DND-41 (cell line): Measurements from ENCODE around the gene SNRPN.

ENCODE experiments used
- ATAC-seq: fragments of 200-7000 bp; cut with Tn5 transposase; 3 replicates; pipeline ENCODE4 v1.9.1; 2021; ENCODE audit warnings: low read depth; ENCODE audit not compliant: insufficient read depth
- DNase-seq: peaks from one replicate; pipeline ENCODE4 v3.0.0-alpha.2; 2020
- H2AFZ ChIP-seq: 2 replicates; pipeline ENCODE4 v1.6.0; 2012; ENCODE audit warnings: low read depth, low read length
- H3K27ac ChIP-seq: 2 replicates; pipeline ENCODE4 v1.5.1; 2012; ENCODE audit warnings: low read length, inconsistent platforms
- H3K27me3 ChIP-seq: fragments of 200-600 bp; sonication (generic); 2 replicates; pipeline ENCODE4 v1.6.0; 2012; ENCODE audit warnings: low read length, mild to moderate bottlenecking, inconsistent platforms; ENCODE audit not compliant: insufficient read depth, poor library complexity
- H3K36me3 ChIP-seq: 2 replicates; pipeline ENCODE4 v1.5.1; 2012; ENCODE audit warnings: low read length, inconsistent platforms; ENCODE audit not compliant: insufficient read depth
- H3K4me1 ChIP-seq: 2 replicates; pipeline ENCODE4 v1.5.1; 2012; ENCODE audit warnings: mild to moderate bottlenecking, low read length; ENCODE audit not compliant: insufficient read depth
- H3K4me2 ChIP-seq: 2 replicates; pipeline ENCODE4 v1.6.0; 2012; ENCODE audit warnings: mild to moderate bottlenecking, moderate library complexity, low read length, inconsistent platforms; ENCODE audit not compliant: insufficient read depth
- H3K4me3 ChIP-seq, 2 experiments: fragments of 200-600 bp in 1 of 2; shearing (Covaris generic) in 1 of 2; 2 replicates each; pipeline ENCODE4 v1.5.1; 2012 to 2016; ENCODE audit warnings: inconsistent platforms in 2 of 2, low read length in 2 of 2, mild to moderate bottlenecking in 2 of 2, low read depth in 1 of 2, moderate library complexity in 1 of 2
- H3K79me2 ChIP-seq: 2 replicates; pipeline ENCODE4 v1.6.0; 2012; ENCODE audit warnings: low read length, inconsistent platforms; ENCODE audit not compliant: insufficient read depth
- H3K9ac ChIP-seq: 2 replicates; pipeline ENCODE4 v1.6.0; 2012; ENCODE audit warnings: low read depth, mild to moderate bottlenecking, inconsistent platforms, low read length, moderate library complexity
- H3K9me3 ChIP-seq: 2 replicates; pipeline ENCODE4 v1.5.1; 2012; ENCODE audit warnings: low read length, moderate library complexity, mild to moderate bottlenecking, inconsistent platforms; ENCODE audit not compliant: insufficient read depth, severe bottlenecking
- H4K20me1 ChIP-seq: 2 replicates; pipeline ENCODE4 v1.6.0; 2012; ENCODE audit warnings: low read length; ENCODE audit not compliant: insufficient read depth
- EZH2 ChIP-seq: IDR thresholded peaks from 3 replicates; pipeline ENCODE4 v1.6.1; 2012; ENCODE audit warnings: borderline replicate concordance, low read depth, mild to moderate bottlenecking, moderate library complexity, low read length, inconsistent platforms; ENCODE audit not compliant: severe bottlenecking
- TF ChIP-seq, protein P1 (sequence below): IDR thresholded peaks from 2 replicates; pipeline ENCODE4 v1.5.1; 2012; ENCODE audit warnings: borderline replicate concordance, low read length, moderate library complexity, mild to moderate bottlenecking; ENCODE audit not compliant: poor library complexity, severe bottlenecking; ENCODE audit errors: extremely low read depth

SNRPN gene

DNA sequence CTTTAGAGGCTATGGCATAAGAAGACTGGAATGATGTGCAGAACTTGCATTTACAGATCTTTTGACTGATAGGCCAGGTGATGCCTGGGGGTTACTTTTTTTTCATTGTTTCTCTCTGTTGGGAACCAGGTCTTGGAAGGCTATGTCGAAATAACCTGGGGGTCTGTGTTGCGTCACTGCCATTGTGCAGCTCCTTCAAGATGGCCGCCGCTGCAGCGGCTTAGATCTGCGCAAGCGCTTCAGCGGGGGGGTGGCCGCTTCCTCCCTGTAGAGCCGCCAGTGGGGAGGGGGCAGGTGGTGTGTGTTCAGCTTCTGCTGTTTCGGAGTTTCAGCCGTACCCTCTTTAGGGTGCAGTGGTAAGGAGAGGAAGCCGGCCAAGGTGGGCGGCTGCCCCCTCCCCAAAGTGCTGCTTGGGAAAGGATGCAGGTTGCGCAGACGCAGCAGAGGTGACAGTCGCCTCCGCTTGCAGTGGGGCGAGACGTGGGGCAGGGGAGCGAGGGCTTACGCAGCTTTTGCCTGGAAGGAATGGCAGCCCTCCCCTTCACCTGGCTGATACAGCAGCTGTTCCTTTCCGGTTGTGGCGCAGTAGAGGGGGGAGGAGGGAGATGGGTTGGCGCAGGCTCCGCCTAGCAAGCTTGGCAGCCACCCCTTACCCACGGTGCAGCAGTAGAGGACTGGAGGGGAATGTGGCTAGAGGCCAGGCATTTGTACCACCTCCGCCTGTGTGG, 1.5 kb downstream of the SNRPN start:
- no peak for TF ChIP-seq EZH2
- TF ChIP-seq, protein P1, sequence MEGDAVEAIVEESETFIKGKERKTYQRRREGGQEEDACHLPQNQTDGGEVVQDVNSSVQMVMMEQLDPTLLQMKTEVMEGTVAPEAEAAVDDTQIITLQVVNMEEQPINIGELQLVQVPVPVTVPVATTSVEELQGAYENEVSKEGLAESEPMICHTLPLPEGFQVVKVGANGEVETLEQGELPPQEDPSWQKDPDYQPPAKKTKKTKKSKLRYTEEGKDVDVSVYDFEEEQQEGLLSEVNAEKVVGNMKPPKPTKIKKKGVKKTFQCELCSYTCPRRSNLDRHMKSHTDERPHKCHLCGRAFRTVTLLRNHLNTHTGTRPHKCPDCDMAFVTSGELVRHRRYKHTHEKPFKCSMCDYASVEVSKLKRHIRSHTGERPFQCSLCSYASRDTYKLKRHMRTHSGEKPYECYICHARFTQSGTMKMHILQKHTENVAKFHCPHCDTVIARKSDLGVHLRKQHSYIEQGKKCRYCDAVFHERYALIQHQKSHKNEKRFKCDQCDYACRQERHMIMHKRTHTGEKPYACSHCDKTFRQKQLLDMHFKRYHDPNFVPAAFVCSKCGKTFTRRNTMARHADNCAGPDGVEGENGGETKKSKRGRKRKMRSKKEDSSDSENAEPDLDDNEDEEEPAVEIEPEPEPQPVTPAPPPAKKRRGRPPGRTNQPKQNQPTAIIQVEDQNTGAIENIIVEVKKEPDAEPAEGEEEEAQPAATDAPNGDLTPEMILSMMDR, result peak; percentile 13
- Histone ChIP-seq H2AFZ (peak overlapping the region; percentile 80), H3K27ac (peak overlapping the region; percentile 97)

DNA sequence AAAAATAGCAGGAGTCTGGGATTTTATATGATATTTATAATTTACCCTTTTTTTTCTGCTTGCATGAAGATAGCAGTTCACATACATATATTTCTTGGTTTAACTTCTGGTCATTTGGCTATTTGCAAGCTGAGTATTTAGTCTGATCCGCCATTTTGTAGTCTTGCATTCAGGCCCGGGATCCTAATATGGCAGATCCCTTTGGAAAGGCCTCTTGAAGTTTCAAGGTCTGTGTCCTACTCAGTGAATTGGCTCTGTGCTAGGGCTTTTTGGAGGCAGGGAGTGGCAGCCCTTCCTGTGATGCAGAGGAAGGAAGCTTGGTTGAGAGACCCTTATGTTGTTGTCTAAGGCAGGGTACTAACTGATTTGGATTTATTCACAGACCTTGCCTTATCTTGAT, 2.9 kb downstream of the SNRPN start:
- Histone ChIP-seq H3K79me2 (peaks cover 73% of the 10 kb centered on the region), H3K27ac (no peak overlapping the region), H3K4me1 (peaks cover 28% of the 10 kb centered on the region), H3K4me2 (peak overlapping the region; percentile 68; the same call in 1 of the 2 replicates), H3K9ac (no peak overlapping the region), H2AFZ (no peak overlapping the region), H3K27me3 (no peaks in the 10 kb centered on the region), H4K20me1 (no peaks in the 10 kb centered on the region; the same call in 1 of the 2 replicates), H3K4me3 (0 out of 4 replicates have a peak overlapping the region, but pooled peaks of 1 of the 2 experiments have one; percentile 94), H3K36me3 (peaks cover 10% of the 10 kb centered on the region), H3K9me3 (no peaks in the 10 kb centered on the region)
- ATAC-seq (no peak), DNase-seq (no peak)
- TF ChIP-seq, protein P1, result no peak
- TF ChIP-seq EZH2, result no peak

More for the DNA sequence above, 1.5 kb downstream of the SNRPN start:
- Histone ChIP-seq H3K79me2 (peaks cover 61% of the 10 kb centered on the region), H4K20me1 (no peaks in the 10 kb centered on the region; the same call in 1 of the 2 replicates), H3K27me3 (no peaks in the 10 kb centered on the region), H3K9me3 (no peaks in the 10 kb centered on the region), H3K9ac (peak overlapping the region; percentile 81), H3K36me3 (peaks cover 6% of the 10 kb centered on the region), H3K4me1 (peaks cover 28% of the 10 kb centered on the region), H3K4me3 (peak overlapping the region; percentile 82 to 94; a peak in 3 of 4 replicates), H3K4me2 (peak overlapping the region; percentile 68)
- ATAC-seq (peak; percentile 84), DNase-seq (peak; percentile 89)

DNA sequence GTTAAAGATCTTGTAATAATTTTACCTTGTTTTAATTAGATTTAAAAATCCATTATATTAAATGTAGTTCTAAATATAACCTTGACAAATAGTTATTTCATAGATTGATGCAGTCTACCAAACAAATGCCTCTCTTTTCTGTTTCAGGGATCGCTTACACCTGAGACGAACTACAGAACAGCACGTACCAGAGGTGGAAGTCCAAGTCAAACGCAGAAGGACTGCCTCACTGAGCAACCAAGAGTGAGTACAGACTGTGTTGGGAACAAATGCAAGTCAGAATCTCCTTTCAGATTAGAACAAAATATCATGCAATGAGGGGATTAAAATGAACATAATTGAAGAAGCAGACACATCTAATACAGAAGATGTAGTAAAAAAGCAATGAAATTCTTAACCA, 7.2 kb downstream of the SNRPN start:
- H3K4me3 ChIP-seq, result no peak overlapping the region
- H2AFZ ChIP-seq, result no peak overlapping the region
- no peaks in the 10 kb centered on the region; the same call in 1 of the 2 replicates for H4K20me1 ChIP-seq
- H3K27ac ChIP-seq, result no peak overlapping the region
- DNase-seq, result no peak
- H3K4me2 ChIP-seq, result no peak overlapping the region
- no peak for ATAC-seq
- no peaks in the 10 kb centered on the region for H3K27me3 ChIP-seq
- TF ChIP-seq, protein P1, result no peak
- TF ChIP-seq EZH2, result no peak
- H3K9me3 ChIP-seq, result no peaks in the 10 kb centered on the region
- H3K4me1 ChIP-seq, result peaks cover 22% of the 10 kb centered on the region
- peaks cover 83% of the 10 kb centered on the region for H3K79me2 ChIP-seq
- H3K9ac ChIP-seq, result no peak overlapping the region
- H3K36me3 ChIP-seq, result peaks cover 44% of the 10 kb centered on the region
